ENCODE results near the gene OLFM3. TPM values are rescaled to one million over a fixed set of nuclear protein-coding genes. Genes with fewer than 3 reads are reported as not detected.

Gene OLFM3
- total RNA-seq, 4 donors from 2014 or later = not detected

DNA sequence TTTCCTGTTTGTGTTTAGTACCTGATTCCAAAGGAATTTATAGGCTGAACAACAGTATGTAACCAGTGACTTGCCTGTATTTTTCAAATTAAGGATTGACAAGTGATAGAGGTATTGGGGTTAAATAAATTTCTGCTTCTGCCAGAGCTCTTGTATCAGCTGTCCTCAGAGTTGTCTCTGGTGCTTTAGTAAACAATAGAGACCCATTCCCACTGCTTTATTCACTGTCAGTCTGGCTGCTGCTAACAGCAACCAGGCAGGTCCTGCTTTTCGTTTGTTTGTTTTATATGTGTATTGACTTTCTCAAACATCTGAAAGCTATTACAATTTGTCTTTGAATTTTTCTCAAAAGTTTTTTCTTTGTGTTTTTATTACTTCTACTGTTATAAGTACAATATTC is 76.1 kb downstream of the OLFM3 start:
- no peak for DNase-seq
- no peak for TF ChIP-seq POLR2A (IDR thresholded peaks at IDR 0.05)
- TF ChIP-seq, protein P1, sequence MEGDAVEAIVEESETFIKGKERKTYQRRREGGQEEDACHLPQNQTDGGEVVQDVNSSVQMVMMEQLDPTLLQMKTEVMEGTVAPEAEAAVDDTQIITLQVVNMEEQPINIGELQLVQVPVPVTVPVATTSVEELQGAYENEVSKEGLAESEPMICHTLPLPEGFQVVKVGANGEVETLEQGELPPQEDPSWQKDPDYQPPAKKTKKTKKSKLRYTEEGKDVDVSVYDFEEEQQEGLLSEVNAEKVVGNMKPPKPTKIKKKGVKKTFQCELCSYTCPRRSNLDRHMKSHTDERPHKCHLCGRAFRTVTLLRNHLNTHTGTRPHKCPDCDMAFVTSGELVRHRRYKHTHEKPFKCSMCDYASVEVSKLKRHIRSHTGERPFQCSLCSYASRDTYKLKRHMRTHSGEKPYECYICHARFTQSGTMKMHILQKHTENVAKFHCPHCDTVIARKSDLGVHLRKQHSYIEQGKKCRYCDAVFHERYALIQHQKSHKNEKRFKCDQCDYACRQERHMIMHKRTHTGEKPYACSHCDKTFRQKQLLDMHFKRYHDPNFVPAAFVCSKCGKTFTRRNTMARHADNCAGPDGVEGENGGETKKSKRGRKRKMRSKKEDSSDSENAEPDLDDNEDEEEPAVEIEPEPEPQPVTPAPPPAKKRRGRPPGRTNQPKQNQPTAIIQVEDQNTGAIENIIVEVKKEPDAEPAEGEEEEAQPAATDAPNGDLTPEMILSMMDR (IDR thresholded peaks at IDR 0.05 in 4 of 5, conservative IDR thresholded peaks at IDR 0.05 in 1 of 5) = no peak
- Histone ChIP-seq H3K4me3 (no peak overlapping the region), H3K4me1 (no peaks in the 10 kb centered on the region), H3K9me3 (no peaks in the 10 kb centered on the region), H3K27me3 (no peaks in the 10 kb centered on the region), H3K27ac (no peak overlapping the region), H3K36me3 (no peaks in the 10 kb centered on the region)
- intact Hi-C loops (cut with DNase I; ENCODE audit: low total_unique reads) (no loop called here), in situ Hi-C loops (cut with MboI; ENCODE audit: low sequenced_read_pairs in 4 of 4) (no loop called here)
- ATAC-seq = no peak

DNA sequence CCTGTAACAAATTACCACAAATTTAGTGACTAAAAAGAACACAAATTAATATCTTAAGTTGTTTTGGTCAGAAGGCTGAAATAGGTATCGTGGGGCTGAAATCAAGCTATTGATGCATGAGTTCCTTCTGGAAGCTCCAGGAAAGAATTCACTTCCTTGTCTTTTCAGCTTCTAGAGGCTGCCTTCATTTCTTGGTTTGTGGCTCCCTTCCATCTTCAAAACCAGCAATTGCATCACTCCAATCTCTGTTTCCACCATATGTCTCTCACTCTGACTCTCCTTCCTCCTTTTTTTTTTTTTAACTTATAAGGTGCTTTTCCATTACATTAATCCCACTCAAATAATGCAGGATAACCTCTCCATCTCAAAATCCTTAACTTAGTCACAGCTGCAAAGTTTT is 78.4 kb downstream of the OLFM3 start:
- ATAC-seq (no peak), DNase-seq (no peak)
- no peaks in the 10 kb centered on the region for H3K27me3 ChIP-seq
- no peak overlapping the region for H3K27ac ChIP-seq
- no peaks in the 10 kb centered on the region for H3K9me3 ChIP-seq
- no peak overlapping the region for H3K4me3 ChIP-seq
- intact Hi-C loops (cut with DNase I; ENCODE audit: low total_unique reads) = no loop called here
- in situ Hi-C loops (cut with MboI; ENCODE audit: low sequenced_read_pairs in 4 of 4) = no loop called here
- no peaks in the 10 kb centered on the region for H3K36me3 ChIP-seq
- TF ChIP-seq, protein P1 (IDR thresholded peaks at IDR 0.05 in 4 of 5, conservative IDR thresholded peaks at IDR 0.05 in 1 of 5) = no peak
- no peak for TF ChIP-seq POLR2A (IDR thresholded peaks at IDR 0.05)
- H3K4me1 ChIP-seq = no peaks in the 10 kb centered on the region

DNA sequence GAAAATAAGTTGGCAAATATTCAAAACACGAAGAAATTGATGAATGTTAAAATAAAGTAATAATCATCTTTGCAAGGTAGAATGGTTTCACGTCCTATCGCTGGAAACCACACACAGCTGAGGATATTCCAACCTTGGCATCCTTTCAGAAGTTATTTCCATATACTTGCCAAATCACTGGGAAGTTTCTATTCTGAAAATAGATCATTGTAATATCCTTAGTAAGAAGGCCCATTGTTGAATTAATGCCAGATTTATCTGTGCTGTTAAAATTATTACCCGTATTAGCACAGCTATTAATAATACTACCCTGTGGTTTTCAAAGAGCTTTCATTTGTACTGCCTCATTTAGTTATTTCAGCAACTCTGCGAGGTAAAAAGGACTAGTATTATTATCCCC is 81.1 kb downstream of the OLFM3 start:
- in situ Hi-C loops (cut with MboI; ENCODE audit: low sequenced_read_pairs in 4 of 4) = no loop called here
- no peaks in the 10 kb centered on the region for H3K9me3 ChIP-seq
- no peak for ATAC-seq
- no peaks in the 10 kb centered on the region for H3K4me1 ChIP-seq
- H3K36me3 ChIP-seq = no peaks in the 10 kb centered on the region
- H3K27me3 ChIP-seq = no peaks in the 10 kb centered on the region
- no peak overlapping the region for H3K27ac ChIP-seq
- DNase-seq = no peak
- no peak overlapping the region for H3K4me3 ChIP-seq
- TF ChIP-seq, protein P1 (IDR thresholded peaks at IDR 0.05 in 4 of 5, conservative IDR thresholded peaks at IDR 0.05 in 1 of 5) = no peak
- no peak for TF ChIP-seq POLR2A (IDR thresholded peaks at IDR 0.05)
- intact Hi-C loops (cut with DNase I; ENCODE audit: low total_unique reads) = no loop called here

DNA sequence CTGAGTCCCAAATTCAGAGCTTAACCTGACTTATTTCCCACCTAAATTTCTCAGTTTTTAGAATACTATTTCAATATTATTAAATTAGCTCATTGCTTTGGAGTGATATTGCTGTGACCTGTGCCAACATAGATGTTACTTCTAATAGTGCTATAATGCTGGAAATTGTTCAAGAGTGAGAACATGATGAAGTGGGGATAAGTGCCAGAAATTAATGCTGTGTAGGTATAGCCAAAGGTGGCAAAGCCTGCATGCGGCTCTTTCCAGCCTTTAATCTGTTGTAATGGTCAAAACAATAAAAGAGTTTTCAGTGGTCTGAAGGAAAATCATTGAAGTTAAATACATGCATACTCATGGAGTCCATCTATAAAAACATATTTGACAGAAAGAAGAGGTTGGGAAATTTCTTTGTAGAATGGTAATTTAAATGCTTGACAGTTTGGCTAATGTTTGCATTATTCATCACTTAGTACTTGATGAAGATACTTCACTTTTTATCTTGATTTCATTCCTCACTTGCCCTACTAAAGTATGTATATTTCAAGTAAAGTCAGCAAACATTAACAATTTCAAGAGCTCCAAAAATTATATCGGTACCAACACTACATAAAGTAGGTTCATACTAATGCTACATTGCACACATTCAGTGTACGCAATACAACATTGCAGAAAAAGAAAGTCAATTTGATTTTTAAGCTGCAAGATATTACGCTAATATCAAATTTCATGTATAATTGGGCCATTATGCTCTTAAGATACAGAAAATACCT is 82.1 kb downstream of the OLFM3 start:
- intact Hi-C loops (cut with DNase I; ENCODE audit: low total_unique reads) = no loop called here
- no peak for DNase-seq
- no peaks in the 10 kb centered on the region for H3K4me1 ChIP-seq
- H3K9me3 ChIP-seq = no peaks in the 10 kb centered on the region
- H3K27ac ChIP-seq = no peak overlapping the region
- no peak overlapping the region for H3K4me3 ChIP-seq
- no peaks in the 10 kb centered on the region for H3K36me3 ChIP-seq
- no peaks in the 10 kb centered on the region for H3K27me3 ChIP-seq
- no peak for ATAC-seq
- TF ChIP-seq, protein P1 (IDR thresholded peaks at IDR 0.05 in 4 of 5, conservative IDR thresholded peaks at IDR 0.05 in 1 of 5) = no peak
- no peak for TF ChIP-seq POLR2A (IDR thresholded peaks at IDR 0.05)
- in situ Hi-C loops (cut with MboI; ENCODE audit: low sequenced_read_pairs in 4 of 4) = no loop called here

DNA sequence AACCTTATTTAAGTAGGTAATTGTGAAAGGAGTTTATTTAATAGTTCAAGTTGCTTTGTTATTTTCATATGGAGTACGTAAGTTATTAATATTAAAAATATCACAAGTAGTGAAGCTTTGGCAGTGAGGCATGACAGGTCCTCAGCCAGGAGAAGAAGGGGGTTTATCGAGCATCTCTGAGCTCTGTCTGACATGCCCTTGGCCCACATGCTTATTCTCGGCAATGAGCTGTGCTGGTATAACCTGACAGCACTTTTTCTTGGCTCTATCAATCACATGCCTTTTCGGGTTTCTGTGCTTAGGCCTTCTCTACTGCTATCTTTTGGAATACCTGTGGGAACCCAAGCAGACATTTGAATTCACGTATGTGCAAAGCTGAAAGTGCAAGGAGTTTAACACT is 84.8 kb downstream of the OLFM3 start:
- Histone ChIP-seq H3K4me1 (no peaks in the 10 kb centered on the region), H3K9me3 (no peaks in the 10 kb centered on the region), H3K36me3 (no peaks in the 10 kb centered on the region), H3K27me3 (no peaks in the 10 kb centered on the region), H3K27ac (no peak overlapping the region), H3K4me3 (no peak overlapping the region)
- ATAC-seq (no peak), DNase-seq (no peak)
- TF ChIP-seq POLR2A (IDR thresholded peaks at IDR 0.05) = no peak
- TF ChIP-seq, protein P1 (IDR thresholded peaks at IDR 0.05 in 4 of 5, conservative IDR thresholded peaks at IDR 0.05 in 1 of 5) = no peak
- intact Hi-C loops (cut with DNase I; ENCODE audit: low total_unique reads) = no loop called here
- in situ Hi-C loops (cut with MboI; ENCODE audit: low sequenced_read_pairs in 4 of 4) = no loop called here

Measured in gastrocnemius medialis (tissue), 4 donors.